ENCODE data around the gene LSM14A.

LSM14A gene

GRCh38 chr19:34269081-34269480 is 96.8 kb downstream of the LSM14A start:
- H3K27me3 ChIP-seq (ENCODE audit: insufficient read depth, low read length, poor library complexity, severe bottlenecking), result peaks cover 19% of the 10 kb centered on the region
- no peak overlapping the region for H2AFZ ChIP-seq (ENCODE audit: low read length)
- no peaks in the 10 kb centered on the region for H3F3A ChIP-seq (ENCODE audit: low read depth)
- H3K4me3 ChIP-seq (ENCODE audit: low read length, poor library complexity, severe bottlenecking), result no peak overlapping the region
- no peaks in the 10 kb centered on the region for H3K79me2 ChIP-seq (ENCODE audit: insufficient read depth, low read length)
- H3K4me2 ChIP-seq (ENCODE audit: low read depth, low read length, poor library complexity, severe bottlenecking), result no peak overlapping the region
- TF ChIP-seq EZH2phosphoT487 (IDR thresholded peaks at IDR 0.05; ENCODE audit: borderline replicate concordance), result no peak
- H3K36me3 ChIP-seq (ENCODE audit: insufficient read depth, low read length), result no peaks in the 10 kb centered on the region
- H3K9me3 ChIP-seq (ENCODE audit: insufficient read depth, low read depth, low read length), result no peaks in the 10 kb centered on the region
- H3K9me2 ChIP-seq (replicated peaks; ENCODE audit: low read depth, low read length), result no peaks in the 10 kb centered on the region
- H4K20me1 ChIP-seq (ENCODE audit: insufficient read depth, low read length, poor library complexity, severe bottlenecking), result peaks cover 35% of the 10 kb centered on the region
- H3K9ac ChIP-seq (ENCODE audit: low read depth, low read length, poor library complexity, severe bottlenecking), result no peak overlapping the region
- H3K4me1 ChIP-seq (ENCODE audit: insufficient read depth, low read length, poor library complexity, severe bottlenecking), result peaks cover 3% of the 10 kb centered on the region

GRCh38 chr19:34269489-34269888 is 97.2 kb downstream of the LSM14A start:
- Histone ChIP-seq H3K9me2 (replicated peaks; ENCODE audit: low read depth, low read length) (no peaks in the 10 kb centered on the region), H3K4me2 (ENCODE audit: low read depth, low read length, poor library complexity, severe bottlenecking) (no peak overlapping the region), H2AFZ (ENCODE audit: low read length) (no peak overlapping the region), H3K9me3 (ENCODE audit: insufficient read depth, low read depth, low read length) (no peaks in the 10 kb centered on the region), H3F3A (ENCODE audit: low read depth) (no peaks in the 10 kb centered on the region), H4K20me1 (ENCODE audit: insufficient read depth, low read length, poor library complexity, severe bottlenecking) (peaks cover 35% of the 10 kb centered on the region), H3K9ac (ENCODE audit: low read depth, low read length, poor library complexity, severe bottlenecking) (no peak overlapping the region), H3K4me1 (ENCODE audit: insufficient read depth, low read length, poor library complexity, severe bottlenecking) (peaks cover 3% of the 10 kb centered on the region), H3K27me3 (ENCODE audit: insufficient read depth, low read length, poor library complexity, severe bottlenecking) (peaks cover 19% of the 10 kb centered on the region), H3K4me3 (ENCODE audit: low read length, poor library complexity, severe bottlenecking) (no peak overlapping the region), H3K36me3 (ENCODE audit: insufficient read depth, low read length) (no peaks in the 10 kb centered on the region), H3K79me2 (ENCODE audit: insufficient read depth, low read length) (no peaks in the 10 kb centered on the region)
- TF ChIP-seq CTCF (conservative IDR thresholded peaks at IDR 0.05; ENCODE audit: low read length), result no peak
- no peak for TF ChIP-seq EZH2phosphoT487 (IDR thresholded peaks at IDR 0.05; ENCODE audit: borderline replicate concordance)

- no peaks in the 10 kb centered on the region for H3K9me2 ChIP-seq (replicated peaks; ENCODE audit: low read depth, low read length)
- H3F3A ChIP-seq (ENCODE audit: low read depth), result no peaks in the 10 kb centered on the region
- H4K20me1 ChIP-seq (ENCODE audit: insufficient read depth, low read length, poor library complexity, severe bottlenecking), result peaks cover 35% of the 10 kb centered on the region
- peaks cover 3% of the 10 kb centered on the region for H3K4me1 ChIP-seq (ENCODE audit: insufficient read depth, low read length, poor library complexity, severe bottlenecking)
- no peaks in the 10 kb centered on the region for H3K36me3 ChIP-seq (ENCODE audit: insufficient read depth, low read length)
- no peaks in the 10 kb centered on the region for H3K79me2 ChIP-seq (ENCODE audit: insufficient read depth, low read length)
- no peak overlapping the region for H3K9ac ChIP-seq (ENCODE audit: low read depth, low read length, poor library complexity, severe bottlenecking)
- H3K4me2 ChIP-seq (ENCODE audit: low read depth, low read length, poor library complexity, severe bottlenecking), result no peak overlapping the region
- H3K9me3 ChIP-seq (ENCODE audit: insufficient read depth, low read depth, low read length), result no peaks in the 10 kb centered on the region
- TF ChIP-seq CTCF (conservative IDR thresholded peaks at IDR 0.05; ENCODE audit: low read length), result no peak
- peak; percentile 29; the same call in 1 of the 2 replicates for TF ChIP-seq EZH2phosphoT487 (IDR thresholded peaks at IDR 0.05; ENCODE audit: borderline replicate concordance)
- H2AFZ ChIP-seq (ENCODE audit: low read length), result no peak overlapping the region
- no peak overlapping the region for H3K4me3 ChIP-seq (ENCODE audit: low read length, poor library complexity, severe bottlenecking)
- peaks cover 19% of the 10 kb centered on the region for H3K27me3 ChIP-seq (ENCODE audit: insufficient read depth, low read length, poor library complexity, severe bottlenecking)
These were observed 97.8 kb downstream of the LSM14A start for GRCh38 chr19:34269968-34270621.

- TF ChIP-seq CTCF (conservative IDR thresholded peaks at IDR 0.05; ENCODE audit: low read length) (no peak), EZH2phosphoT487 (IDR thresholded peaks at IDR 0.05; ENCODE audit: borderline replicate concordance) (no peak)
- Histone ChIP-seq H3K4me2 (ENCODE audit: low read depth, low read length, poor library complexity, severe bottlenecking) (no peak overlapping the region), H3F3A (ENCODE audit: low read depth) (no peaks in the 10 kb centered on the region), H4K20me1 (ENCODE audit: insufficient read depth, low read length, poor library complexity, severe bottlenecking) (peaks cover 33% of the 10 kb centered on the region), H2AFZ (ENCODE audit: low read length) (no peak overlapping the region), H3K9me2 (replicated peaks; ENCODE audit: low read depth, low read length) (no peaks in the 10 kb centered on the region), H3K9me3 (ENCODE audit: insufficient read depth, low read depth, low read length) (no peaks in the 10 kb centered on the region), H3K4me3 (ENCODE audit: low read length, poor library complexity, severe bottlenecking) (no peak overlapping the region), H3K27me3 (ENCODE audit: insufficient read depth, low read length, poor library complexity, severe bottlenecking) (peaks cover 18% of the 10 kb centered on the region), H3K79me2 (ENCODE audit: insufficient read depth, low read length) (no peaks in the 10 kb centered on the region), H3K9ac (ENCODE audit: low read depth, low read length, poor library complexity, severe bottlenecking) (no peak overlapping the region), H3K36me3 (ENCODE audit: insufficient read depth, low read length) (no peaks in the 10 kb centered on the region), H3K4me1 (ENCODE audit: insufficient read depth, low read length, poor library complexity, severe bottlenecking) (peaks cover 3% of the 10 kb centered on the region)
These were observed 100.8 kb downstream of the LSM14A start for GRCh38 chr19:34273121-34273520.
